22Rv1 (cell line): ENCODE results near the gene NECAB3.

Experiments
- ZFX ChIP-seq: fragments of 450-650 bp; IDR thresholded peaks from 2 replicates; pipeline ENCODE4 v1.6.1; 2017; ENCODE audit warnings: antibody characterized with exemption, borderline replicate concordance
- TF ChIP-seq, protein P1 (sequence below): fragments of 450-650 bp; IDR thresholded peaks from 2 replicates; pipeline ENCODE4 v1.5.1; 2017; ENCODE audit warnings: mild to moderate bottlenecking

DNA sequence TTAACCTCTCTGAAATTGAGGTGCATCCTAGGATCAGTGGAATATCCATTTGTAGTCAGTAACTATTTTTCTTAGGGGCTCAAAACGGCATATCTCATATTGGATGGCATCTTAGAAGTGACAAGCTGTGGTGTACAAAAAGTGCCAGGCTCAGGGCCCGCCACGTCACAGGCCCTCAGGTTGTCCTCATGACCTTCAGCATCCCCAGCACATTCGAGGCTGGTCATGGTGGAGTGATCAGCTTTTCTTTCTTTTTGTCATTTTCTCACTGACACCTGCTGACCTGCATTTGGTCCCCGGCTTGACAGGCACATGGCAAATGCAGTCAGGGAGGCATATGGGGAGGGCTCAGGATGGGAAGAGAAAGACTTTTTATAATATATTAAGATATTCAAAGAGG is 19.1 kb upstream of the NECAB3 start:
- TF ChIP-seq, protein P1, sequence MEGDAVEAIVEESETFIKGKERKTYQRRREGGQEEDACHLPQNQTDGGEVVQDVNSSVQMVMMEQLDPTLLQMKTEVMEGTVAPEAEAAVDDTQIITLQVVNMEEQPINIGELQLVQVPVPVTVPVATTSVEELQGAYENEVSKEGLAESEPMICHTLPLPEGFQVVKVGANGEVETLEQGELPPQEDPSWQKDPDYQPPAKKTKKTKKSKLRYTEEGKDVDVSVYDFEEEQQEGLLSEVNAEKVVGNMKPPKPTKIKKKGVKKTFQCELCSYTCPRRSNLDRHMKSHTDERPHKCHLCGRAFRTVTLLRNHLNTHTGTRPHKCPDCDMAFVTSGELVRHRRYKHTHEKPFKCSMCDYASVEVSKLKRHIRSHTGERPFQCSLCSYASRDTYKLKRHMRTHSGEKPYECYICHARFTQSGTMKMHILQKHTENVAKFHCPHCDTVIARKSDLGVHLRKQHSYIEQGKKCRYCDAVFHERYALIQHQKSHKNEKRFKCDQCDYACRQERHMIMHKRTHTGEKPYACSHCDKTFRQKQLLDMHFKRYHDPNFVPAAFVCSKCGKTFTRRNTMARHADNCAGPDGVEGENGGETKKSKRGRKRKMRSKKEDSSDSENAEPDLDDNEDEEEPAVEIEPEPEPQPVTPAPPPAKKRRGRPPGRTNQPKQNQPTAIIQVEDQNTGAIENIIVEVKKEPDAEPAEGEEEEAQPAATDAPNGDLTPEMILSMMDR: no peak
- no peak for TF ChIP-seq ZFX
